Upper lobe of left lung (tissue), 6 donors: ENCODE measurements around the gene SERPINA5. TPM values are rescaled to one million over a fixed set of nuclear protein-coding genes. Genes with fewer than 3 reads are reported as not detected.

Experiments
- ATAC-seq, 2 donors: fragments of 200-7000 bp; cut with Tn5 transposase; one replicate each; pipeline ENCODE4 v1.9.1; 2022; ENCODE audit warnings: mild to moderate bottlenecking in 2 of 2, moderate library complexity in 2 of 2; ENCODE audit not compliant: low FRiP score in 2 of 2
- DNase-seq, 2 donors: peaks; one replicate each; pipeline ENCODE4 v3.0.0-alpha.2; 2019 to 2020
- H3K27ac ChIP-seq, 4 donors: fragments of 200-600 bp; sonication (generic); one replicate each; pipeline ENCODE4 v1.5.1; 2016 to 2019
- H3K27me3 ChIP-seq, 4 donors: fragments of 200-600 bp; sonication (generic); one replicate each; pipeline ENCODE4 v1.5.1; 2017 to 2019
- H3K36me3 ChIP-seq, 4 donors: fragments of 200-600 bp; sonication (generic); one replicate each; pipeline ENCODE4 v1.5.1; 2016 to 2019
- H3K4me1 ChIP-seq, 4 donors: fragments of 200-600 bp; sonication (generic); one replicate each; pipeline ENCODE4 v1.5.1; 2018 to 2019
- H3K4me3 ChIP-seq, 4 donors: fragments of 200-600 bp; sonication (generic); one replicate each; pipeline ENCODE4 v1.5.1; 2017 to 2019; ENCODE audit warnings: mild to moderate bottlenecking in 2 of 4, moderate library complexity in 1 of 4
- H3K9me3 ChIP-seq, 4 donors: fragments of 200-600 bp; sonication (generic); one replicate each; pipeline ENCODE4 v1.5.1; 2018 to 2019
- EP300 ChIP-seq, 4 donors: sonication (generic); formaldehyde crosslinking; IDR thresholded peaks; one replicate each; pipeline ENCODE4 v1.5.1; 2017; ENCODE audit warnings: antibody characterized with exemption in 4 of 4, control low read depth in 2 of 4
- POLR2A ChIP-seq, 4 donors: fragments of 450-650 bp; IDR thresholded peaks; one replicate each; pipeline ENCODE4 v1.5.1; 2016 to 2017; ENCODE audit warnings: antibody characterized with exemption in 4 of 4, mild to moderate bottlenecking in 2 of 4
- POLR2AphosphoS5 ChIP-seq, 2 donors: sonication (generic); formaldehyde crosslinking; IDR thresholded peaks; one replicate each; pipeline ENCODE4 v1.5.1; 2017; ENCODE audit warnings: antibody characterized with exemption in 2 of 2
- WGBS, 2 donors: methylation state at CpG; one replicate each; pipeline ENCODE4 v1.1.5; 2017 to 2018; 5-methylcytosine and 5-hydroxymethylcytosine counted together
- total RNA-seq, 6 donors: library from RNA; depleted of rRNA in 4 of 6; stranded (reverse); fragments of >200 nt in 4 of 6; gene quantifications; one replicate each; pipeline versions ENCODE4 v1.1.0 to v1.2.1, GENCODE V29; 2016 to 2021
- TF ChIP-seq, protein P1 (sequence below), 6 experiments: fragments of 450-650 bp in 4 of 6; fragments of 200-600 bp in 2 of 6; sonication (generic) in 2 of 6; IDR thresholded peaks; one replicate each; pipeline ENCODE4 v1.5.1; 2016 to 2019; ENCODE audit warnings: antibody characterized with exemption in 6 of 6
- donor health status: DM: no; HTN: no; CAD: no; lungs with moderate emphysema.
- donor health status: DM: no; HTN: yes; CAD: no; lungs with severe emphysema.

Gene SERPINA5
- total RNA-seq, 6 donors from 2014 or later = 1.2 to 2.5 (median 1.5) TPM; not detected in 3

DNA sequence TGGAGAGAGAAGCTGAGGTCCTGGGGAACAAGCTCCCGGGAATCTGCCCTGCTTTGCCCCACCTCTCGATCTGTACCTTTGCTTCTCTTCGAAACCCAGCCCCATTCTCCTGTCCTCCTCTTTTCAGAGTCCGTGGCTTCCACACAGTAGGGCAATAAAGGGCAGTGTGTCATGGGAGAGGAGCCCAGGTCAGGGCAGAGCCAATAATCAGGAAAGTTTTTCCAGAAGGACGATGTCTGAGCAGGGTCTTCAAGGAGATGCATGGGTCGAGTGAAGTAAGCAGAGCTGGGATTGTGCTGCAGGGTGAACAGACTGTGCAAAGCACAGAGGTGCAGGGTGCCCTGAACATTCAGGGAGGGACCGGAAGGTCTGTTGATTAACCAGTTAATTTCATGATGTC is 42.0 kb upstream of the SERPINA5 start:
- Histone ChIP-seq H3K36me3 (no peaks in the 10 kb centered on the region), H3K4me3 (no peak overlapping the region), H3K27ac (no peak overlapping the region), H3K9me3 (no peaks in the 10 kb centered on the region), H3K27me3 (no peaks in the 10 kb centered on the region), H3K4me1 (no peaks in the 10 kb centered on the region)
- WGBS, 2 donors = 79 to 80% methylated on average over 7 of the region's 7 CpGs
- ATAC-seq = no peak
- TF ChIP-seq, protein P1, sequence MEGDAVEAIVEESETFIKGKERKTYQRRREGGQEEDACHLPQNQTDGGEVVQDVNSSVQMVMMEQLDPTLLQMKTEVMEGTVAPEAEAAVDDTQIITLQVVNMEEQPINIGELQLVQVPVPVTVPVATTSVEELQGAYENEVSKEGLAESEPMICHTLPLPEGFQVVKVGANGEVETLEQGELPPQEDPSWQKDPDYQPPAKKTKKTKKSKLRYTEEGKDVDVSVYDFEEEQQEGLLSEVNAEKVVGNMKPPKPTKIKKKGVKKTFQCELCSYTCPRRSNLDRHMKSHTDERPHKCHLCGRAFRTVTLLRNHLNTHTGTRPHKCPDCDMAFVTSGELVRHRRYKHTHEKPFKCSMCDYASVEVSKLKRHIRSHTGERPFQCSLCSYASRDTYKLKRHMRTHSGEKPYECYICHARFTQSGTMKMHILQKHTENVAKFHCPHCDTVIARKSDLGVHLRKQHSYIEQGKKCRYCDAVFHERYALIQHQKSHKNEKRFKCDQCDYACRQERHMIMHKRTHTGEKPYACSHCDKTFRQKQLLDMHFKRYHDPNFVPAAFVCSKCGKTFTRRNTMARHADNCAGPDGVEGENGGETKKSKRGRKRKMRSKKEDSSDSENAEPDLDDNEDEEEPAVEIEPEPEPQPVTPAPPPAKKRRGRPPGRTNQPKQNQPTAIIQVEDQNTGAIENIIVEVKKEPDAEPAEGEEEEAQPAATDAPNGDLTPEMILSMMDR (IDR thresholded peaks at IDR 0.05) = no peak
- no peak for TF ChIP-seq POLR2AphosphoS5 (IDR thresholded peaks at IDR 0.05)
- no peak for TF ChIP-seq EP300 (IDR thresholded peaks at IDR 0.05)
- no peak for TF ChIP-seq POLR2A (IDR thresholded peaks at IDR 0.05)
- no peak for DNase-seq

DNA sequence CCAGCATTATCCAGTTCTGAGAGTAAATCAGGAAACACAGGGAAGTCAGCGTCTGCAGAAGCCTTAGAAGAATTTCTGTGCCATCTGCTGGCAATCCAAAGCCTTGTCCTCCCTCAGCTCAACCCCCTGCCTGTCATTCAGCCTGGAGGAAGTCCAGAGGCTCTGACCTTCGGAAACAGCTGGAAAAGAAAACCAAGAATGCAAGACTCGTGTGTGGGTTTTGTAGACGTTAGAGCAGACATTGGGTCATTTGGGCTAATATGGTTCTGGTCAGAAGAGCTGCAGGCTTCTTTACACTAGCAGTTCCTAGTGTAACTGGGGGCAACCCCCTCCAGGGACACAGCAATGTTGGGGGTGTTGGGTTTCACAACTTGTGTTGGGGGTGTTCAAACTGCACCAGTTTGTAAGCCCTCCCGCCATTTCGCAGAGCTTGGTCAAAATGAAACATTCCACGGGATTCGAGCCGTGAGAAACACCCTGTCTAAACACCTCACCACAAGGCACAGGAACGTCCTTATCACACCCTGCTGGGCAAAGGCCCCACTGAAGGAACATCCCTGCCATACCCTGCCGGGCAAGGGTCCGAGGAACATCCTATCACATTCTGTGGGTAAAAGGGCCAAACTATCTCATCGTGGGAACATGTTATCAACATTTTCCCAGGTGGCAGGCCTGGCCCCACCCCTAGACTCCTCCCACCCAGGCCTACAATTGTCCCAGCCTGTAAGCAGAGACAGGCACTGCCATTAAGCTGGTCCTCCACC is 41.0 kb upstream of the SERPINA5 start:
- TF ChIP-seq, protein P1 (IDR thresholded peaks at IDR 0.05) = no peak
- TF ChIP-seq POLR2A (IDR thresholded peaks at IDR 0.05) (no peak), EP300 (IDR thresholded peaks at IDR 0.05) (no peak), POLR2AphosphoS5 (IDR thresholded peaks at IDR 0.05) (no peak)
- DNase-seq (no peak), ATAC-seq (no peak)
- H3K27ac ChIP-seq = no peak overlapping the region
- WGBS, 2 donors = 39 to 40% methylated on average over 13 of the region's 13 CpGs
- H3K36me3 ChIP-seq = no peaks in the 10 kb centered on the region
- H3K27me3 ChIP-seq = no peaks in the 10 kb centered on the region
- H3K4me3 ChIP-seq = no peak overlapping the region
- no peaks in the 10 kb centered on the region for H3K9me3 ChIP-seq
- H3K4me1 ChIP-seq = no peaks in the 10 kb centered on the region

DNA sequence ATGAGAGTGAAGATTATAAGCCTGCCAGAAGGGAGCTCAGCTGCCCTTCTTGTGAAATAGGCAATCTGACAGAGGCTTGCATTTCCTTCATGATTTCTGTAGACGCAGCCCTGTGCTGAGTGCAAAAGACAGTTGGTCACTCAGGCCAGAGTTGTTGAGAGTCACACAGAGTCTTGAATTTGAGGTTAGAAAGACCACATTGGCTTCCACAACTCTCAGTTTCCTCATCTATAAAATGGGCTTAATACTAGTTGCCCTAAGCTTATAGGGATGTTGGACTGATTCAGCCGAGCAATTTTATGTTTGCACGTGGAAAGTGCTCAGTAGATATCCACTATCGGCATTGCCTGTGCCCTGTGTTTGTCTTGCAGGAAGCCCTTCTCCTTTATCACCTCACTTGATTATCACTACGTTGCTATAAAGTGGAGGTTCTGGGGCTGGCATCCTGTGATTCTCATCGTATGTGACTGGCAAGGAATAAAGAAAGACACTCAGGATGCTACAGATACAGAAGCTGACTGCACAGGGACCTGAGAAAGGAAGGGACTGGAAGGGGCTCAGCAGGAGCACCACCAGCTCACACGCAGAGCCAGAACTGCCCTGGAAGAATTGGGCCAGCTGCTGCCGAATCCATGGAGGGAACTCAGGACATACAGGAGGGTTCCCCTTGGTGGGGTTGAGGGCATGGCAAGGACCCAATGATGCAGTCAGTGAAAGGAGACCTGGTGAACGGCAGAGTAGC is 39.8 kb upstream of the SERPINA5 start:
- Histone ChIP-seq H3K9me3 (peaks cover 0 to 2% (median 0%) of the 10 kb centered on the region in 4 donors), H3K4me3 (no peak overlapping the region), H3K36me3 (no peaks in the 10 kb centered on the region), H3K27ac (no peak overlapping the region), H3K4me1 (no peaks in the 10 kb centered on the region), H3K27me3 (no peaks in the 10 kb centered on the region)
- WGBS, 2 donors = 70 to 73% methylated on average over 8 to 9 of the region's 9 CpGs
- DNase-seq (no peak), ATAC-seq (no peak)
- TF ChIP-seq POLR2A (IDR thresholded peaks at IDR 0.05) = no peak
- TF ChIP-seq EP300 (IDR thresholded peaks at IDR 0.05) = no peak
- TF ChIP-seq POLR2AphosphoS5 (IDR thresholded peaks at IDR 0.05) = no peak
- TF ChIP-seq, protein P1 (IDR thresholded peaks at IDR 0.05) = no peak

DNA sequence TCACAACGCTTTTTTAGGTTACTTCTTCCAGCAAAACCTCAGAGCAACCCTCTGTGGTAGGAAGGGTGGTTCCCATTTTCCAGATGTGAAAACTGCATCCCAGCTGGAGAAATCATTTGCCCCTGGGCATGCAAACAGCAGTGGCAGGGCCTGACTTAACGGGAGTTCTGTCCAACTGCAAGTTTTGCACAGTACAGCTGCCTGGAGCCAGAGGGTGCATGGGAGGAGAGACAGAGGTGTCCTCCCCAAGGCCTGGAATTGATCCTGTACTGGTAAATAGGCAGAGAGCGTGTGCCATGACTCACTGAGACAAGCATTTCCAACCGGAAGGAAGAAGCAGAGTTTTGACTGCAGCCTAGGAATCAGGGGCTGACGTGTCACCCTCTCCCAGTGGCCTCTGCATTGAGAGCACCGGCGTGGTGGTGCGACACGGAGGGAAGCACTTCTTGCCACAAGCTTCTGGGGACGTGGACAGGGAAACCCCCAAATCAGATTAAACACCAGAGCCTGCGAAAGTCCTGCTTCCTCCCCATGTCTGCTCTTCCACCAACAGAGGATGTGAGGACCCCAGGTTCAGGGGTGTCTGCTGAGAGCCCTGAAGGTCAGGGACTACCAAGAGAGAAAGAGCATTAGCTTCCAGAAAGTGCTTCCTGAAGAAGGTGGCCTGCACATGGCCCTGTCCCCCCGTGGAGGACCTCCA is 39.0 kb upstream of the SERPINA5 start:
- Histone ChIP-seq H3K36me3 (no peaks in the 10 kb centered on the region), H3K27me3 (no peaks in the 10 kb centered on the region), H3K4me1 (no peaks in the 10 kb centered on the region), H3K27ac (no peak overlapping the region), H3K9me3 (peaks cover 0 to 4% (median 0%) of the 10 kb centered on the region in 4 donors), H3K4me3 (no peak overlapping the region)
- ATAC-seq (no peak), DNase-seq (peak in 1 of 2 donors; percentile 33)
- TF ChIP-seq POLR2A (IDR thresholded peaks at IDR 0.05) (no peak), POLR2AphosphoS5 (IDR thresholded peaks at IDR 0.05) (no peak), EP300 (IDR thresholded peaks at IDR 0.05) (no peak)
- TF ChIP-seq, protein P1 (IDR thresholded peaks at IDR 0.05) = no peak
- WGBS, 2 donors = 76 to 84% methylated on average over 12 of the region's 12 CpGs
